H1 (cell line): ENCODE measurements around the gene KRT3. TPM values are rescaled to one million over a fixed set of nuclear protein-coding genes. Genes with fewer than 3 reads are reported as not detected.
A peak's percentile ranks its signal among the peaks of the same experiment; 100 is the strongest.

Experiments used
- CTCF ChIA-PET: fragments of 300-600 bp; sonication (Branson Sonifier 250); formaldehyde crosslinking; loops from one replicate; lab custom pipeline; 2021; ENCODE audit not compliant: partially characterized antibody; lab: Charles Lee
- POLR2A ChIA-PET: fragments of 300-600 bp; sonication (Branson Sonifier 250); formaldehyde crosslinking; loops from one replicate; lab custom pipeline; 2021; ENCODE audit warnings: inconsistent platforms; ENCODE audit not compliant: partially characterized antibody; lab: Charles Lee
- DNase-seq, 2 experiments: peaks; one replicate each; pipeline versions ENCODE4 v3.0.0 to v3.0.0-alpha.2; 2010 to 2022; ENCODE audit warnings: low spot score in 2 of 2, low read depth in 1 of 2, mixed read lengths in 1 of 2
- FAIRE-seq: peaks from 2 replicates; lab custom pipeline; 2011; peaks lifted over from hg19 to GRCh38; lab: Jason Lieb, UNC
- H2AFZ ChIP-seq: 2 replicates; pipeline ENCODE4 v1.8.1; 2012; ENCODE audit warnings: low read length, inconsistent platforms
- H2AK5ac ChIP-seq: 2 replicates; pipeline ENCODE4 v1.6.1; 2013; ENCODE audit warnings: low read depth, low read length
- H2BK120ac ChIP-seq: replicated peaks from 2 replicates; pipeline ENCODE3; 2013; ENCODE audit warnings: low read depth, low read length, inconsistent platforms
- H2BK12ac ChIP-seq: 2 replicates; pipeline ENCODE4 v1.6.1; 2013; ENCODE audit warnings: low read depth, low read length
- H2BK15ac ChIP-seq: 2 replicates; pipeline ENCODE4 v1.6.1; 2013; ENCODE audit warnings: low read length
- H2BK20ac ChIP-seq: 2 replicates; pipeline ENCODE4 v1.6.1; 2013; ENCODE audit warnings: low read length
- H2BK5ac ChIP-seq: 2 replicates; pipeline ENCODE4 v1.6.1; 2013; ENCODE audit warnings: low read depth, low read length
- H3K14ac ChIP-seq: 2 replicates; pipeline ENCODE4 v1.6.1; 2013; ENCODE audit warnings: inconsistent platforms; ENCODE audit not compliant: insufficient read length
- H3K18ac ChIP-seq: 2 replicates; pipeline ENCODE4 v1.6.1; 2013; ENCODE audit warnings: low read length; ENCODE audit errors: extremely low read depth
- H3K23ac ChIP-seq: 2 replicates; pipeline ENCODE4 v1.6.1; 2013; ENCODE audit warnings: inconsistent platforms; ENCODE audit not compliant: insufficient read length
- H3K23me2 ChIP-seq: 2 replicates; pipeline ENCODE4 v1.6.1; 2013; ENCODE audit warnings: low read depth, low read length
- H3K27ac ChIP-seq: 2 replicates; pipeline ENCODE4 v1.6.1; 2011; ENCODE audit warnings: low read depth, low read length, inconsistent platforms
- H3K27me3 ChIP-seq, 4 experiments: replicated peaks in 1 of 4; 1 replicate in 1 of 4; 2 replicates in 3 of 4; pipeline versions ENCODE4 v1.6.1 to v1.8.1; 2011 to 2013; ENCODE audit warnings: low read length in 3 of 4, mild to moderate bottlenecking in 3 of 4, inconsistent platforms in 2 of 4, mixed read lengths in 2 of 4, moderate library complexity in 1 of 4; ENCODE audit not compliant: control insufficient read depth in 3 of 4, insufficient read depth in 3 of 4; ENCODE audit errors: extremely low read depth in 1 of 4
- H3K36me3 ChIP-seq, 4 experiments: 2 replicates each; pipeline versions ENCODE4 v1.6.1 to v1.8.1; 2011 to 2013; ENCODE audit warnings: mild to moderate bottlenecking in 4 of 4, low read length in 3 of 4, moderate library complexity in 2 of 4, control low read depth in 1 of 4, inconsistent platforms in 1 of 4; ENCODE audit not compliant: insufficient read depth in 4 of 4, control insufficient read depth in 2 of 4
- H3K4ac ChIP-seq: replicated peaks from 2 replicates; pipeline ENCODE3; 2013; ENCODE audit warnings: low read length, low read depth, mixed read lengths, inconsistent platforms; ENCODE audit not compliant: insufficient read length
- H3K4me1 ChIP-seq, 4 experiments: replicated peaks in 1 of 4; 1 replicate in 1 of 4; 2 replicates in 3 of 4; pipeline versions ENCODE4 v1.6.1 to v1.8.1; 2011 to 2013; ENCODE audit warnings: low read length in 3 of 4, inconsistent platforms in 2 of 4, mixed read lengths in 1 of 4; ENCODE audit not compliant: insufficient read depth in 4 of 4, control insufficient read depth in 3 of 4
- H3K4me2 ChIP-seq, 2 experiments: 2 replicates each; pipeline versions ENCODE4 v1.6.1 to v1.8.1; 2011 to 2013; ENCODE audit warnings: low read depth in 2 of 2, low read length in 2 of 2, control low read depth in 1 of 2, inconsistent platforms in 1 of 2, mild to moderate bottlenecking in 1 of 2; ENCODE audit not compliant: insufficient read depth in 1 of 2
- H3K4me3 ChIP-seq, 4 experiments: fragments of 200-600, 300-600 bp in 1 of 4; sonication (generic), shearing (Covaris generic), sonication (Bioruptor Twin) in 1 of 4; 2 replicates each; pipeline versions ENCODE4 v1.5.1 to v1.8.1; 2011 to 2016; ENCODE audit warnings: low read length in 4 of 4, low read depth in 3 of 4, control low read depth in 2 of 4, inconsistent platforms in 2 of 4, mild to moderate bottlenecking in 2 of 4, mixed read lengths in 1 of 4, moderate library complexity in 1 of 4; ENCODE audit not compliant: insufficient read depth in 2 of 4; ENCODE audit errors: extremely low read depth in 1 of 4
- H3K56ac ChIP-seq: replicated peaks from 2 replicates; pipeline ENCODE3; 2013; ENCODE audit warnings: low read depth, mild to moderate bottlenecking, mixed read lengths, low read length, inconsistent platforms; ENCODE audit not compliant: insufficient read length
- H3K79me1 ChIP-seq: 2 replicates; pipeline ENCODE4 v1.6.1; 2013; ENCODE audit warnings: low read depth, low read length, control low read depth
- H3K79me2 ChIP-seq, 2 experiments: 2 replicates each; pipeline versions ENCODE4 v1.6.1 to v1.8.1; 2012 to 2013; ENCODE audit warnings: low read length in 2 of 2, mild to moderate bottlenecking in 2 of 2, inconsistent platforms in 1 of 2; ENCODE audit not compliant: insufficient read depth in 2 of 2, control insufficient read depth in 1 of 2
- H3K9ac ChIP-seq, 4 experiments: replicated peaks in 1 of 4; 1 replicate in 1 of 4; 2 replicates in 3 of 4; pipeline versions ENCODE4 v1.6.1 to v1.8.1; 2011 to 2013; ENCODE audit warnings: low read depth in 3 of 4, low read length in 3 of 4, control low read depth in 2 of 4, mild to moderate bottlenecking in 2 of 4, moderate library complexity in 2 of 4, inconsistent platforms in 1 of 4; ENCODE audit errors: extremely low read depth in 1 of 4
- H3K9me3 ChIP-seq, 2 experiments: 2 replicates each; pipeline versions ENCODE4 v1.6.1 to v1.8.1; 2012 to 2013; ENCODE audit warnings: mild to moderate bottlenecking in 2 of 2, moderate library complexity in 2 of 2, control low read depth in 1 of 2, inconsistent platforms in 1 of 2, low read depth in 1 of 2, low read length in 1 of 2, mixed read lengths in 1 of 2; ENCODE audit not compliant: insufficient read depth in 2 of 2
- H4K20me1 ChIP-seq, 2 experiments: replicated peaks in 1 of 2; 2 replicates each; pipeline versions ENCODE3 to v1.8.1; 2011 to 2013; ENCODE audit warnings: inconsistent platforms in 2 of 2, low read length in 2 of 2, mild to moderate bottlenecking in 1 of 2; ENCODE audit not compliant: insufficient read depth in 2 of 2, control insufficient read depth in 1 of 2
- H4K5ac ChIP-seq: 2 replicates; pipeline ENCODE4 v1.6.1; 2013; ENCODE audit warnings: low read length, low read depth, mixed read lengths, inconsistent platforms; ENCODE audit not compliant: insufficient read length
- H4K8ac ChIP-seq: 2 replicates; pipeline ENCODE4 v1.8.0; 2013; ENCODE audit warnings: mild to moderate bottlenecking, moderate library complexity, low read length, inconsistent platforms; ENCODE audit not compliant: insufficient read depth; ENCODE audit errors: extremely low read depth
- H4K91ac ChIP-seq: replicated peaks from 2 replicates; pipeline ENCODE3; 2013; ENCODE audit warnings: low read length, mixed read lengths, inconsistent platforms; ENCODE audit not compliant: insufficient read length
- E2F6 ChIP-seq: IDR thresholded peaks from 2 replicates; pipeline ENCODE4 v1.6.1; 2012; ENCODE audit warnings: inconsistent platforms
- GTF2F1 ChIP-seq: IDR thresholded peaks from 2 replicates; pipeline ENCODE4 v1.6.1; 2012; ENCODE audit warnings: low read depth, low read length, improper control_type of control experiment, borderline replicate concordance
- POLR2AphosphoS5 ChIP-seq: IDR thresholded peaks from 2 replicates; pipeline ENCODE4 v1.6.1; 2011; ENCODE audit warnings: low read depth, low read length
- SIN3A ChIP-seq, 2 experiments: IDR thresholded peaks in 1 of 2; conservative IDR thresholded peaks in 1 of 2; 2 replicates each; pipeline ENCODE4 v1.6.1; 2011 to 2012; ENCODE audit warnings: low read length in 2 of 2, improper control_type of control experiment in 1 of 2, low read depth in 1 of 2, mild to moderate bottlenecking in 1 of 2
- SP1 ChIP-seq: IDR thresholded peaks from 2 replicates; pipeline ENCODE4 v1.6.1; 2011; ENCODE audit warnings: low read depth, low read length
- SRF ChIP-seq: IDR thresholded peaks from 2 replicates; pipeline ENCODE4 v1.6.1; 2011; ENCODE audit warnings: mild to moderate bottlenecking, low read depth, low read length, moderate library complexity
- WGBS, 2 experiments: shearing (Covaris generic) in 1 of 2; methylation state at CpG; one replicate each; pipeline versions ENCODE4 v1.1.6 to v1.1.7; 2013 to 2015; ENCODE audit warnings: low lambda C conversion rate in 2 of 2, mixed read lengths in 2 of 2, inconsistent platforms in 1 of 2, low coverage in 1 of 2, missing lambda C conversion rate in 1 of 2; ENCODE audit not compliant: insufficient replicate concordance in 2 of 2, insufficient coverage in 1 of 2, insufficient read length in 1 of 2; ENCODE audit errors: extremely low coverage in 1 of 2, missing lambda C conversion rate in 1 of 2; 5-methylcytosine and 5-hydroxymethylcytosine counted together
- polyA plus RNA-seq, 7 experiments: library from polyadenylated mRNA; depleted of rRNA in 3 of 7; stranded (reverse) in 5 of 7; unstranded in 2 of 7; fragments of >200 nt in 5 of 7; fragments of 200-250 nt in 2 of 7; gene quantifications; 1 replicate in 5 of 7; 2 replicates in 1 of 7; 4 replicates in 1 of 7; pipeline versions ENCODE4 v1.2.1 to v1.2.3, GENCODE V29; 2011 to 2013; ENCODE audit warnings: missing spikeins in 2 of 7, mixed read lengths in 2 of 7
- total RNA-seq: library from RNA; stranded (reverse); fragmentation: NEBNext Ultra II Directional; extraction: Animal tissue kit (Norgen Biotek cat#: 25700); gene quantifications from 2 replicates; pipeline ENCODE4 v1.2.1, GENCODE V29; 2021
- TF ChIP-seq, protein P1 (sequence below), 3 experiments: IDR thresholded peaks; 1 replicate in 2 of 3; 2 replicates in 1 of 3; pipeline versions ENCODE4 v1.5.1 to v1.6.1; 2011; ENCODE audit warnings: low read length in 3 of 3, mild to moderate bottlenecking in 3 of 3, inconsistent platforms in 2 of 3, low read depth in 1 of 3, moderate library complexity in 1 of 3; ENCODE audit not compliant: insufficient read depth in 1 of 3; ENCODE audit errors: control extremely low read depth in 1 of 3

Gene KRT3
- total and polyA plus RNA-seq, 2 of the 8 experiments (the other 6 are each of a cell fraction or from before 2014, with no cell fraction given), result not detected

DNA sequence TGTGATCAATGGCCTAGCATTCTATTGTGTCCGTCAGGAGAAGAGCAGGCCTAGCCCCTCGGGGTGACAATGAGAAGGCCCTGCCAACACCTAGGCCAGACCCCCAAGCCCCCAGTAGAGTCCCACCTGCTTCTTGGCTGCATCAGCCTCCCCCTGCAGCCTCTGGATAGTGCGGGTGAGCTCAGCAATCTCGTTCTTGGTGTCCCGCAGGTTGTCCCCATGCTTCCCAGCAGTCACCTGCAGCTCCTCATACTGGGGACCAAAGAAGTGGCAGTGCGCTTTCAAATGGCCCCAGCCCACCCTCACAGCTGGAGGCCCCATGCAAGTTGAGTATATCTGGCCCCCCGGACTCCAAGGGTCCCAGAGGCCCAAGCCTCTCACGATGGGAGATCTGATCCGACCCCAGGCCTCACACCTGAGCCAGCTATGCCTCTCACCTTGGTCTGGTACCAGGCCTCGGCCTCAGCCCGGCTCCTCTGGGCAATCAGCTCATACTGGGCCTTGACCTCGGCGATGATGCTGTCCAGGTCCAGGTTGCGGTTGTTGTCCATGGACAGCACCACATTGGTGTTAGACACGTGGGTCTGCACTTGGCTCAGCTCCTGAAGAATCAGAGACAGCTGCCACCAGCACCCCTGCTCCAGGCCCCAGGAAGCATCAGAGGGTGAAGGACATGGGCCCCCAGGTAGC, 28.0 kb upstream of the KRT3 start:
- H2BK120ac ChIP-seq, result no peak overlapping the region
- H3K36me3 ChIP-seq, result no peaks in the 10 kb centered on the region
- H3K79me1 ChIP-seq, result no peaks in the 10 kb centered on the region
- no peak overlapping the region for H2AK5ac ChIP-seq
- H3K4me3 ChIP-seq, result no peak overlapping the region
- H3K4ac ChIP-seq, result no peak overlapping the region
- H4K20me1 ChIP-seq, result no peaks in the 10 kb centered on the region
- H3K56ac ChIP-seq, result no peak overlapping the region
- H3K27ac ChIP-seq, result no peak overlapping the region
- H2BK12ac ChIP-seq, result 0 out of 2 replicates have a peak overlapping the region, but pooled peaks have one; percentile 39
- no peaks in the 10 kb centered on the region; a peak in 2 of 7 replicates for H3K4me1 ChIP-seq
- H4K91ac ChIP-seq, result no peak overlapping the region
- no peak overlapping the region for H2BK5ac ChIP-seq
- H3K18ac ChIP-seq, result no peak overlapping the region
- ChIA-PET POLR2A (interaction anchor here (0.6 kb wide), 1 partner anchor 143 kb away, joined by 5 read pairs; no protein-coding TSS in a partner anchor), CTCF (interaction anchor here (0.9 to 1.8 kb wide), 7 partner anchors 8 to 55 kb away, joined by 3 to 8 read pairs (median 4); no protein-coding TSS in a partner anchor)
- no peaks in the 10 kb centered on the region for H3K9me3 ChIP-seq
- no peak for DNase-seq
- no peak overlapping the region for H4K5ac ChIP-seq
- H3K14ac ChIP-seq, result no peak overlapping the region
- no peak overlapping the region; the same call in 1 of the 2 replicates for H4K8ac ChIP-seq
- no peak overlapping the region for H2BK15ac ChIP-seq
- no peaks in the 10 kb centered on the region for H3K79me2 ChIP-seq
- FAIRE-seq, result no peak
- no peak overlapping the region for H3K4me2 ChIP-seq
- WGBS, 2 experiments, result 84% methylated on average over 14 of the region's 15 CpGs; no CpG with 5 or more reads in 1 of the 2 experiments
- H3K23me2 ChIP-seq, result no peaks in the 10 kb centered on the region
- H3K23ac ChIP-seq, result no peak overlapping the region
- H3K27me3 ChIP-seq, result 0 out of 7 replicates have a peak, but pooled peaks cover 0 to 2% (median 0%) of the 10 kb centered on the region in 4 experiments
- no peak overlapping the region for H3K9ac ChIP-seq
- no peak overlapping the region for H2BK20ac ChIP-seq
- H2AFZ ChIP-seq, result no peak overlapping the region
- TF ChIP-seq GTF2F1 (no peak), SIN3A (conservative IDR thresholded peaks at IDR 0.05 in 1 of 2, IDR thresholded peaks at IDR 0.05 in 1 of 2; ENCODE audit: low read depth in 1 of 2, low read length in 2 of 2) (no peak), E2F6 (no peak), POLR2AphosphoS5 (no peak), SP1 (no peak), SRF (no peak)
- TF ChIP-seq, protein P1, sequence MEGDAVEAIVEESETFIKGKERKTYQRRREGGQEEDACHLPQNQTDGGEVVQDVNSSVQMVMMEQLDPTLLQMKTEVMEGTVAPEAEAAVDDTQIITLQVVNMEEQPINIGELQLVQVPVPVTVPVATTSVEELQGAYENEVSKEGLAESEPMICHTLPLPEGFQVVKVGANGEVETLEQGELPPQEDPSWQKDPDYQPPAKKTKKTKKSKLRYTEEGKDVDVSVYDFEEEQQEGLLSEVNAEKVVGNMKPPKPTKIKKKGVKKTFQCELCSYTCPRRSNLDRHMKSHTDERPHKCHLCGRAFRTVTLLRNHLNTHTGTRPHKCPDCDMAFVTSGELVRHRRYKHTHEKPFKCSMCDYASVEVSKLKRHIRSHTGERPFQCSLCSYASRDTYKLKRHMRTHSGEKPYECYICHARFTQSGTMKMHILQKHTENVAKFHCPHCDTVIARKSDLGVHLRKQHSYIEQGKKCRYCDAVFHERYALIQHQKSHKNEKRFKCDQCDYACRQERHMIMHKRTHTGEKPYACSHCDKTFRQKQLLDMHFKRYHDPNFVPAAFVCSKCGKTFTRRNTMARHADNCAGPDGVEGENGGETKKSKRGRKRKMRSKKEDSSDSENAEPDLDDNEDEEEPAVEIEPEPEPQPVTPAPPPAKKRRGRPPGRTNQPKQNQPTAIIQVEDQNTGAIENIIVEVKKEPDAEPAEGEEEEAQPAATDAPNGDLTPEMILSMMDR (IDR thresholded peaks at IDR 0.05; ENCODE audit: control extremely low read depth in 1 of 3, insufficient read depth in 1 of 3, low read depth in 1 of 3, low read length in 3 of 3), result no peak
